Activated naive CD4-positive, alpha-beta T cell treated with anti-CD3 and anti-CD28 coated beads for 36 hours (primary cell): Measurements from ENCODE around the gene KRTAP22-1. TPM values are rescaled to one million over a fixed set of nuclear protein-coding genes. Genes with fewer than 3 reads are reported as not detected.

Source experiments
- CTCF ChIA-PET: fragments of 350-600 bp; sonication (Branson Sonifier 250); formaldehyde crosslinking; loops from one replicate; lab custom pipeline; 2021; ENCODE audit warnings: antibody characterized with exemption; lab: Charles Lee
- DNase-seq: peaks from one replicate; pipeline ENCODE4 v3.0.0-alpha.2; 2020
- H3K27ac Mint-ChIP-seq: one replicate; pipeline ENCODE4 v1.8.0; 2021; ENCODE audit warnings: mild to moderate bottlenecking, mixed read lengths
- H3K27me3 Mint-ChIP-seq: one replicate; pipeline ENCODE4 v1.8.0; 2021; ENCODE audit warnings: low read depth, mixed read lengths
- H3K36me3 Mint-ChIP-seq: one replicate; pipeline ENCODE4 v1.8.0; 2021; ENCODE audit warnings: low read depth, mixed read lengths
- H3K4me1 Mint-ChIP-seq: one replicate; pipeline ENCODE4 v1.8.0; 2021; ENCODE audit warnings: low read depth, mixed read lengths
- H3K4me3 Mint-ChIP-seq: one replicate; pipeline ENCODE4 v1.8.0; 2021; ENCODE audit warnings: mild to moderate bottlenecking, moderate library complexity, mixed read lengths
- H3K9me3 Mint-ChIP-seq: one replicate; pipeline ENCODE4 v1.8.0; 2021; ENCODE audit warnings: mixed read lengths
- intact Hi-C: fragments of 100-400 bp; cut with micrococcal nuclease; formaldehyde crosslinking; loops from one replicate; pipeline ENCODE4 v1.15.1; 2023
- total RNA-seq, 2 experiments: library from RNA; stranded (reverse); gene quantifications; one replicate each; pipeline ENCODE4 v1.2.3, GENCODE V29; 2021

Gene KRTAP22-1
- total RNA-seq, 2 experiments from 2014 or later: not detected

DNA sequence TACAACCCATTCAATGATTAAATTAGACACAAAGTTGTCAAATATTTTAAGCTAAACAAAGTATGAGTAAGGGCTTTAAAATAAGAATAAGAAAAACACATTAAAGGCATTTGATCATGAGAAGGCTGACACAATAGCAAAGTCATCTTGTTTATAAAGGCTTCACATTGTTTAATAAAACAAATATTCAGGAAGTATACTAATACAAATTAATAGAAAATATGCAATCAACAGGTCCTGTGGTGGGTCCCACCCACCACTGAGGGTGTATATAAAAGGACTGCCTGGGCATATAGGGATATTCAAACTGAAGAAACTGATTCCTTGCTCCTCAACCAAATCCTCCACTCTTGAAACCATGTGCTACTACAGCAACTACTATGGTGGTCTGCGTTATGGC lies 34.0 kb downstream of the KRTAP22-1 start, which contains the start of gene KRTAP20-2:
TSS of gene KRTAP20-2 (plus strand) at position 301 of the 400 bp plus-strand sequence. CDS start at position 359, 58 bp downstream.
- Mint-ChIP-seq H3K9me3 (no peaks in the 10 kb centered on the region), H3K36me3 (no peaks in the 10 kb centered on the region), H3K27ac (no peak within 1 kb of the TSS), H3K4me3 (no peak within 1 kb of the TSS), H3K27me3 (no peaks in the 10 kb centered on the region), H3K4me1 (no peaks in the 10 kb centered on the region)
- CTCF ChIA-PET: no interaction called here
- no peak for DNase-seq
- intact Hi-C loops: no loop called here

DNA sequence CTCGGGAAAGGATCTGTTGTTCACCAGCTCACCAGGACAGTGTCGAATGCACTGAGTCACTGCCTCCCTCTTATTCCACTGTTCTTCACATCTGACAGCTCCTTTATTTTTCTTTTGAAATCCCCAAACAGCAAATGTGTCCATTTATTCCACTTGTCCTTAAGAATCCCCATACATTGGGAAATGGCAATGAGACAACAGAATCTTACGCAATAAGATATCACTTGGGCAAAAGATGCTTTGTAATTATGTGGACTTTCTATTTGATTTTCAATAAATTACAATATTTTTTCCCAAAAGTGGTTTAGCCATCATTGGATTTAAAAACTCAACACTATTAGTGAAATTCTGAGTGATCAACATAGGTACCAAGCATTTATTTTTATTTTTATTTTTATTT lies 37.8 kb downstream of the KRTAP22-1 start:
- Mint-ChIP-seq H3K4me1 (no peaks in the 10 kb centered on the region), H3K4me3 (no peak overlapping the region), H3K27ac (no peak overlapping the region), H3K27me3 (no peaks in the 10 kb centered on the region), H3K9me3 (no peaks in the 10 kb centered on the region), H3K36me3 (no peaks in the 10 kb centered on the region)
- intact Hi-C loops: no loop called here
- DNase-seq: no peak
- CTCF ChIA-PET: no interaction called here

DNA sequence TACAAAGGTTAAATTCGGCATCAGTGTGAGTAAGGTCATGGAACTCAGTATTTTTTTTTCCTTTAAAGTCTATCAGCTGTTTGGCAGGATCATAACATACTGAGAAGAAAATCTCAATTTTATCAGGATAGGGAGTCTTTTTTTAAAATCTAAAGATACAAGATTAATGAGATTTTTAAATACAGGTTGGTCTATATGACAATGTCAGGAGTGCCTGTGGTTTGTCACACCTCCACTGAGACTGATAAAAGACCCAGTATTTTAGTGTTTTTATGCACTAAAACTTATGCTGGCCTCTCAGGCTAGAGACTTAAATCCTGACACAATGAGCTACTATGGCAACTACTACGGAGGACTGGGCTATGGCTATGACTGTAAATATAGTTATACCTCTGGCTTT lies 41.7 kb downstream of the KRTAP22-1 start, which contains the start of gene KRTAP20-3:
TSS of gene KRTAP20-3 (plus strand) at position 301 of the 400 bp plus-strand sequence.
- CTCF ChIA-PET: interaction anchor here (0.6 kb wide), 1 partner anchor 205 kb away, joined by 3 read pairs; no protein-coding TSS in a partner anchor
- Mint-ChIP-seq H3K27ac (no peak within 1 kb of the TSS), H3K4me3 (no peak within 1 kb of the TSS), H3K36me3 (no peaks in the 10 kb centered on the region), H3K9me3 (peaks cover 2% of the 10 kb centered on the region), H3K4me1 (no peaks in the 10 kb centered on the region), H3K27me3 (no peaks in the 10 kb centered on the region)
- intact Hi-C loops: no loop called here
- DNase-seq: no peak

DNA sequence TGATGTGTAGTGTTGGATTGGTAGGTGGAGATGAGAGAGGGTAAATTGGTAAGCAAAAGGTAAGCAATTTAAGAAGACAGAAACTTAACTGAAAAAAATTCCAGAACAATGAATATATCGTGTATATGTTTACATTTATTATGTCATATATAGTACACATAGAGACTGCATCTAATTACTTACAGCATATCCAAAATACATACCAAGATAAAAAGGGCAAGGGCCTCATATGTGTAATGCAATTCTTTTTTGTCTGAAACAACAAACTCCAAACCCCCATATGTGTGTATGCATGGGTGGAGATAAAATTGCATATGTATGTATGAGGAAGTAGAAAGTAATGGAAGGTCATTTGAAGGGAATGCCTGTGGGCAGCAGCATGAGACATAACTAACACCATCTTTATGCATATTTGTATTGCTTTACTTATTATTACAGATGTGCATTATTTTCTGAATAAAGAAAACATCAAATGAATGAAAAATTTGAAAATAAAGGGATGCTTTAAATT lies 46.1 kb downstream of the KRTAP22-1 start:
- CTCF ChIA-PET: no interaction called here
- H3K4me1 Mint-ChIP-seq: no peaks in the 10 kb centered on the region
- peaks cover 2% of the 10 kb centered on the region for H3K9me3 Mint-ChIP-seq
- no peak for DNase-seq
- no peaks in the 10 kb centered on the region for H3K36me3 Mint-ChIP-seq
- no peak overlapping the region for H3K4me3 Mint-ChIP-seq
- no peaks in the 10 kb centered on the region for H3K27me3 Mint-ChIP-seq
- intact Hi-C loops: no loop called here
- H3K27ac Mint-ChIP-seq: no peak overlapping the region

Other genes with a start within 250 kb of the KRTAP22-1 start
- gene KRTAP13-2, start 228.8 kb upstream of the KRTAP22-1 start, total RNA-seq: not detected
- gene KRTAP13-1, start 205.1 kb upstream of the KRTAP22-1 start, total RNA-seq: not detected
- gene KRTAP13-3, start 175.2 kb upstream of the KRTAP22-1 start, total RNA-seq: not detected
- not detected for gene KRTAP13-4, start 170.9 kb upstream of the KRTAP22-1 start, total RNA-seq
- gene KRTAP15-1, start 160.8 kb upstream of the KRTAP22-1 start, total RNA-seq: not detected
- not detected for gene KRTAP19-1, start 120.7 kb upstream of the KRTAP22-1 start, total RNA-seq
- gene KRTAP19-2, start 113.7 kb upstream of the KRTAP22-1 start, total RNA-seq: not detected
- gene KRTAP19-3, start 109.1 kb upstream of the KRTAP22-1 start, total RNA-seq: not detected
- not detected for gene KRTAP19-4, start 103.9 kb upstream of the KRTAP22-1 start, total RNA-seq
- not detected for gene KRTAP19-5, start 98.9 kb upstream of the KRTAP22-1 start, total RNA-seq
- not detected for gene KRTAP19-6, start 59.2 kb upstream of the KRTAP22-1 start, total RNA-seq
- not detected for gene KRTAP19-7, start 39.8 kb upstream of the KRTAP22-1 start, total RNA-seq
- gene KRTAP22-2, start 10.7 kb upstream of the KRTAP22-1 start, total RNA-seq: not detected
- not detected for gene KRTAP6-3, start 8.6 kb upstream of the KRTAP22-1 start, total RNA-seq
- gene KRTAP6-2, start 2.2 kb upstream of the KRTAP22-1 start, total RNA-seq: not detected
- not detected for gene KRTAP6-1, start 12.8 kb downstream of the KRTAP22-1 start, total RNA-seq
- gene KRTAP20-1, start 15.3 kb downstream of the KRTAP22-1 start, total RNA-seq: not detected
- not detected for gene KRTAP20-4, start 19.5 kb downstream of the KRTAP22-1 start, total RNA-seq
- gene KRTAP20-2, start 34.1 kb downstream of the KRTAP22-1 start, total RNA-seq: not detected
- not detected for gene KRTAP20-3, start 41.8 kb downstream of the KRTAP22-1 start, total RNA-seq
- not detected for gene KRTAP21-3, start 117.7 kb downstream of the KRTAP22-1 start, total RNA-seq
- gene KRTAP21-2, start 146.2 kb downstream of the KRTAP22-1 start, total RNA-seq: not detected
- gene KRTAP21-1, start 154.3 kb downstream of the KRTAP22-1 start, total RNA-seq: not detected
- gene KRTAP8-1, start 212.2 kb downstream of the KRTAP22-1 start, total RNA-seq: not detected
- not detected for gene KRTAP7-1, start 228.7 kb downstream of the KRTAP22-1 start, total RNA-seq